Skeletal muscle satellite cell (primary cell): ENCODE measurements around the gene SCN2A.
"Not testable (repeated sequence)": the region's sequence is repeated elsewhere in the genome, so short reads cannot be mapped to it uniquely, and the experiment has no call there.

Source experiments
- H3K27me3 ChIP-seq: 2 replicates; pipeline ENCODE4 v1.7.0; 2013; ENCODE audit warnings: low read length; ENCODE audit not compliant: control insufficient read depth, insufficient read depth
- H3K36me3 ChIP-seq: 2 replicates; pipeline ENCODE4 v1.7.0; 2013; ENCODE audit warnings: mild to moderate bottlenecking, control low read depth, low read length; ENCODE audit not compliant: insufficient read depth
- H3K4me1 ChIP-seq: 2 replicates; pipeline ENCODE4 v1.7.0; 2013; ENCODE audit warnings: low read length; ENCODE audit not compliant: control insufficient read depth, insufficient read depth
- H3K4me2 ChIP-seq: 2 replicates; pipeline ENCODE4 v1.7.0; 2013; ENCODE audit warnings: mild to moderate bottlenecking, low read length
- H3K4me3 ChIP-seq: 2 replicates; pipeline ENCODE4 v1.7.0; 2013; ENCODE audit warnings: low read length
- H3K9ac ChIP-seq: 2 replicates; pipeline ENCODE4 v1.7.0; 2013; ENCODE audit warnings: mild to moderate bottlenecking, low read depth, low read length, moderate library complexity
- H3K9me3 ChIP-seq: replicated peaks from 2 replicates; pipeline ENCODE4 v1.7.0; 2013; ENCODE audit warnings: mild to moderate bottlenecking, control low read depth, low read length

SCN2A gene

DNA sequence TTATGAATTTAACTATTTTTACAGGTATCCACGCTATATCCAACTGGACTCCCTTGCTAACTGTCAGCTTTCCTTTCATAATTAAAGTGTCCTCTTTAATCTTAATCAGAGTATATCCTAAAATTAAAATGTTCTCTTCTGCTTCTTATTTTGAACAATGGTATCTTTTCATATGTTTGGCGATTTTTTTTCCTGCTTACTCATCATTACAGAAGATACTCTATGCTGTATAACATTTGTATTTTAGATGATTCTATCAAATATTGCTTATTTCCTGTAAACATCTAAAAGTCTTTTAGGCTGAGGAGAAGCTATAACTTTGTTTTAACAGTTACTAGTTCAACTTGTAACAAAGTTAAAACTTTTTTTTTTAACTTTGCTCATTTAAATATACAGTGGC, 17.4 kb downstream of the SCN2A start:
- H3K4me3 ChIP-seq, result no peak overlapping the region
- no peaks in the 10 kb centered on the region for H3K4me1 ChIP-seq
- no peak overlapping the region for H3K4me2 ChIP-seq
- H3K9me3 ChIP-seq, result no peaks in the 10 kb centered on the region
- no peak overlapping the region for H3K9ac ChIP-seq
- H3K36me3 ChIP-seq, result no peaks in the 10 kb centered on the region
- no peaks in the 10 kb centered on the region for H3K27me3 ChIP-seq

DNA sequence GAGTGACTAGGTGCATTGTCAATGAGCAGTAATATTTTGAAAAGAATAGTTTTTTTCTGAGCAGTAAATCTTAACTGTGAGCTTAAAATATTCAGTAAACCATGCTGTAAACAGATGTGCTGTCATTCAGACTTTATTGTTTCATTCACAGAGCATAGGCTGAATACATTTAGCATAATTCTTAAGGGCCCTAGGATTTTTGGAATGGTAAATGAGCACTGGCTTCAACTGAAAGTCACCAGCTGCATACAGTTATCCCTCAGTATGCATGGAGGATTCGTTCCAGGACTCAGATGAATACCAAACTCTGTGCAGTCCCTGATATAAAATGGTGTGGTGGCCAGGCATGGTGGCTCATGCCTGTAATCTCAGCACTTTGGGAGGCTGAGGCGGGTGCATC, 21.1 kb downstream of the SCN2A start:
- H3K9ac ChIP-seq, H3K9me3 ChIP-seq, H3K4me3 ChIP-seq, H3K4me2 ChIP-seq, H3K27me3 ChIP-seq, H3K36me3 ChIP-seq, H3K4me1 ChIP-seq: not testable (repeated sequence)

GRCh38 chr2:165268754-165269153, 29.5 kb downstream of the SCN2A start:
- no peak overlapping the region for H3K4me3 ChIP-seq
- H3K9me3 ChIP-seq, result no peaks in the 10 kb centered on the region
- no peak overlapping the region for H3K4me2 ChIP-seq
- H3K4me1 ChIP-seq, result no peaks in the 10 kb centered on the region
- no peak overlapping the region for H3K9ac ChIP-seq
- no peaks in the 10 kb centered on the region for H3K27me3 ChIP-seq
- H3K36me3 ChIP-seq, result no peaks in the 10 kb centered on the region

- Histone ChIP-seq H3K9me3 (no peaks in the 10 kb centered on the region), H3K4me2 (no peak overlapping the region), H3K36me3 (no peaks in the 10 kb centered on the region), H3K27me3 (no peaks in the 10 kb centered on the region), H3K4me3 (no peak overlapping the region), H3K4me1 (peaks cover 5% of the 10 kb centered on the region), H3K9ac (no peak overlapping the region)
These were observed 34.0 kb downstream of the SCN2A start for GRCh38 chr2:165273176-165273575.

DNA sequence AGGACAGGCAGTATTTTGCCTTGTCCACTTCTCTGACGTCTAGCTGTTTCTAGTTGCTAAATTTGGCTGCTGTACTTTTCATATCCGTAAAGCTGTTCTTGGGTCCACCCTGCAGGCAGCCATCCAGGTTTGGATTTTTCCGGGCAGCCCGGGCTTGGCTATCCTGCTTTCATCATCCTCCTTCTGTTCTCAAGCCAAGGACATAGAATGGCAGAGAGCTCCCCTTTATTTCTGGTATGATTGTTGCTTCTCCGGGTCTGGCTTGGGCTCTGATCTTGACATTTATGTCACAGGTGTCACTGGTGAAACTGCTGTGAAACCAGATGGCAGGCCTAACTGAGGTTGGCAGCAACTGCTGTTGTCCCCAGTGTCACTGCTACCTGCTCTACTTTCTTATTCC, 35.5 kb downstream of the SCN2A start:
- Histone ChIP-seq H3K9me3 (no peaks in the 10 kb centered on the region), H3K36me3 (no peaks in the 10 kb centered on the region), H3K27me3 (no peaks in the 10 kb centered on the region), H3K4me1 (peaks cover 5% of the 10 kb centered on the region), H3K4me2 (no peak overlapping the region), H3K9ac (no peak overlapping the region), H3K4me3 (no peak overlapping the region)

DNA sequence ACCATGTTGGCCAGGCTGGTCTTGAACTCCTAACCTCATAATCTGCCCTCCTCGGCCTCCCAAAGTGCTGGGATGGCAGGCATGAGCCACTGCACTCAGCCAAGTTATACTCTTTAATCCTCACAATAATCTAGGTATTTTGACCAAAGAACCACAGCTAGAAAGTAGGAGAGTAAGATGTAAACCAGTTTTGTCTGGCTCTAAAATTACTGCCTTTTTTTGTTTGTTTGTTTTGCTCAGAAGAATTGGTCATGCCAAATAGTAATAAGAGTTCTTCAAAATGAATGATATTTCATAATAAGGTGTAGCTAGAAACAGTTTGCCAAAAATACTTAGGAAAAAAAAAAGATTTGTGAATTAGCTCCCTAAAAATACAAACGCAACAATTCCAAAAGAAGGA, 36.7 kb downstream of the SCN2A start:
- H3K27me3 ChIP-seq, result no peaks in the 10 kb centered on the region
- no peaks in the 10 kb centered on the region for H3K9me3 ChIP-seq
- H3K4me2 ChIP-seq, result no peak overlapping the region
- H3K36me3 ChIP-seq, result no peaks in the 10 kb centered on the region
- H3K9ac ChIP-seq, result no peak overlapping the region
- H3K4me3 ChIP-seq, result no peak overlapping the region
- H3K4me1 ChIP-seq, result peaks cover 5% of the 10 kb centered on the region

- no peak overlapping the region for H3K4me3 ChIP-seq
- H3K4me2 ChIP-seq, result no peak overlapping the region
- H3K9ac ChIP-seq, result no peak overlapping the region
- peaks cover 10% of the 10 kb centered on the region for H3K4me1 ChIP-seq
- H3K27me3 ChIP-seq, result no peaks in the 10 kb centered on the region
- H3K9me3 ChIP-seq, result no peaks in the 10 kb centered on the region
- H3K36me3 ChIP-seq, result no peaks in the 10 kb centered on the region
These were observed 38.1 kb downstream of the SCN2A start for GRCh38 chr2:165277295-165277694.

- Histone ChIP-seq H3K27me3 (no peaks in the 10 kb centered on the region), H3K9me3 (no peaks in the 10 kb centered on the region), H3K9ac (no peak overlapping the region), H3K36me3 (no peaks in the 10 kb centered on the region), H3K4me3 (no peak overlapping the region), H3K4me2 (no peak overlapping the region), H3K4me1 (peaks cover 10% of the 10 kb centered on the region)
These were observed 38.8 kb downstream of the SCN2A start for GRCh38 chr2:165277860-165278656.

- Histone ChIP-seq H3K36me3 (no peaks in the 10 kb centered on the region), H3K4me1 (peaks cover 7% of the 10 kb centered on the region), H3K4me3 (no peak overlapping the region)
These were observed 41.1 kb downstream of the SCN2A start for GRCh38 chr2:165280356-165280755.

DNA sequence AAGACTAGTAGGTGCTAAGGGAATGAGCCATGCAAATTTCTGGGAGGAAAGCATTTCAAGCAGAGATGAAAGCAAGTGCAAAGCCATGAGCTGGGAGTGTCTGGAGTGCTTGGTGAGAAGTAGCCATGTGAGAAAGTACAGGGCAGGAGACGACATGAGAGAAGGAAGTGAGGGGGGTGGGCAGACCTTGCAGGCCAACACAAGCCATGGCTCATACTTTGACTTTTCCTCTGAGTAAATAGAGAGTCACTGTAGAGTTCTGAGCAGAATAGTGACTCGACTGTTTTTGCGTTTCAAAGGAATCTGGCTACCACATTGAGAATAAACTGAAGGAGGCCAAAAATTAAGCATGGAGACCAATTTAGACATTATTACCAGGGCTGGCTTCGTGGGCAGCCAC, 42.2 kb downstream of the SCN2A start:
- Histone ChIP-seq H3K4me3 (no peak overlapping the region), H3K36me3 (no peaks in the 10 kb centered on the region), H3K4me2 (no peak overlapping the region), H3K9me3 (no peaks in the 10 kb centered on the region), H3K27me3 (no peaks in the 10 kb centered on the region), H3K9ac (no peak overlapping the region), H3K4me1 (peaks cover 7% of the 10 kb centered on the region)

More at GRCh38 chr2:165280356-165280755, 41.1 kb downstream of the SCN2A start:
- H3K9ac ChIP-seq, result no peak overlapping the region
- H3K9me3 ChIP-seq, result no peaks in the 10 kb centered on the region
- no peaks in the 10 kb centered on the region for H3K27me3 ChIP-seq
- no peak overlapping the region for H3K4me2 ChIP-seq

- H3K4me3 ChIP-seq, result no peak overlapping the region
- H3K9ac ChIP-seq, result no peak overlapping the region
- H3K9me3 ChIP-seq, result no peaks in the 10 kb centered on the region
- peaks cover 5% of the 10 kb centered on the region for H3K4me1 ChIP-seq
- no peaks in the 10 kb centered on the region for H3K27me3 ChIP-seq
- H3K36me3 ChIP-seq, result no peaks in the 10 kb centered on the region
- H3K4me2 ChIP-seq, result no peak overlapping the region
These were observed 44.1 kb downstream of the SCN2A start for GRCh38 chr2:165283342-165283741.

DNA sequence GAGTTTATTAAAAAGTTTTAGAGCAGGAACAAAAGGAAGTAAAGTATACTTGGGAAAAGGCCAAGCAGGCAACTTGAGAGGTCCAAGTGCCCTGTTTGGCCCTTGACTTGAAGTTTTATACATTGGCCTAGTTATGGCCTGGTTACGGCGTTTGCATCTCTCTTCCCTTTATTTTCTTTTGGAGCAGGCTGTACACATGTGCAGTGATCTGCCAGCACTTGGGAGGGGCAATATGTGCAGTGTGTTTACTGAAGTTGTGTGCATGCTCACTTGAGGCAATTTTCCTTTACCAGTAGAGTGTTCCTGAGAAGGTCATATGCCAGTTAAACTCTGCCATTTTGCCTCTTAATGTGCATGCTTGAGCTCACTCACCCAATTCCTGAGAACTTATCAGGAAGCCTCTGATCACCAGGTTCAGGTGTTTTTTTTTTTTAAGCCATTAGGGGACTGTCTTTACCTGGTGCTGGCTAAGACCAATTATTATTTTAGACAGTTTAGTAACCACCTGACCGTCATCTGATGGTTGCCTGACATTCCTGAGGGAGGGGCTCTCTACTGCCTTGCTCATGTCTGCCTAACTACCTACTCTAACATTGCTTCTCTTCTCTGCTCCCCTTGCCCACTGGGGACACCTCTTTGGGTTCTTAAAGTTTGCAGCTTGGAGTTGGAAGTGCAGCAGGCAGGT, 48.0 kb downstream of the SCN2A start:
- Histone ChIP-seq H3K4me3 (no peak overlapping the region), H3K36me3 (no peaks in the 10 kb centered on the region), H3K9ac (no peak overlapping the region), H3K27me3 (no peaks in the 10 kb centered on the region), H3K4me1 (no peaks in the 10 kb centered on the region), H3K9me3 (no peaks in the 10 kb centered on the region), H3K4me2 (no peak overlapping the region)
